Measurements from ENCODE around the gene PLEK2. TPM values are rescaled to one million over a fixed set of nuclear protein-coding genes. Genes with fewer than 3 reads are reported as not detected.

PLEK2 gene
- total RNA-seq, 2 donors from 2014 or later: 1.6 to 2.0 TPM

Small RNAs within 50 kb of the gene (microRNA-seq; reads per million reads assigned to microRNA genes)
- not detected for gene MIR5694 (ENCODE audit: borderline microRNAs expressed)

Other genes with a start within 250 kb of the PLEK2 start
- not detected for gene GARIN2, start 222.7 kb downstream of the PLEK2 start, total RNA-seq
- gene PALS1, start 170.7 kb downstream of the PLEK2 start, total RNA-seq: 10 to 100 TPM; 26.0 to 29.6 TPM
- gene ATP6V1D, start 52.4 kb downstream of the PLEK2 start, total RNA-seq: 100 to 1,000 TPM in 1 of 2 donors, 10 to 100 TPM in 1; 82.2 to 108 TPM
- gene EIF2S1, start 51.8 kb downstream of the PLEK2 start, total RNA-seq: 100 to 1,000 TPM; 114 to 136 TPM
- 1 to 10 TPM; 1.1 to 1.5 TPM for gene TMEM229B, start 76.6 kb upstream of the PLEK2 start, total RNA-seq
- 10 to 100 TPM; 59.9 to 61.1 TPM for gene PLEKHH1, start 121.1 kb upstream of the PLEK2 start, total RNA-seq
- 1 to 10 TPM; 4.5 to 7.5 TPM for gene PIGH, start 188.1 kb upstream of the PLEK2 start, total RNA-seq
- gene ARG2, start 207.8 kb upstream of the PLEK2 start, total RNA-seq: 10 to 100 TPM; 19.4 to 25.4 TPM

Measured in endodermal cell (in vitro differentiated cells).